ENCODE results near the gene PGAP6.
"Not testable (repeated sequence)": the region's sequence is repeated elsewhere in the genome, so short reads cannot be mapped to it uniquely, and the experiment has no call there.

PGAP6 gene

GRCh38 chr16:351804-352520 is 29.8 kb downstream of the PGAP6 start:
- DNase-seq (ENCODE audit: low spot score) = no peak

DNA sequence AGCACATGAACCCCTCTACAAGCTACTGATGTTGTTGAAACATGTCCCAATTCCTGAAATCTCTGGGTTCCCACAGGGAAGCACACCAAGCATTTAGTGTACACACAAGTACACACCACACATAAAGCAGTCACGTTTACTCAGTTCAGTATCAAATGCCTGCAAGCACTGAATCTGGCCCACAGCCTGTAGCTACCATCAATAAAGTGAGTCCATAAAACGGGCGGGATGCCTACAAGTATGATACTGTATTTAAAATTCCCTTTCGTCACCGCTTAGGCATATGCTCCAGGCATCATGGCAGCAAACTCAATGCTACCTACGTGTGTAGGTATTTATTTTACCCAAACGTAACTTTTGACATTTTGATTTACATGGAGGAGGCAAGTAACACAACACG is 31.6 kb downstream of the PGAP6 start:
- DNase-seq (ENCODE audit: low spot score) = no peak

DNA sequence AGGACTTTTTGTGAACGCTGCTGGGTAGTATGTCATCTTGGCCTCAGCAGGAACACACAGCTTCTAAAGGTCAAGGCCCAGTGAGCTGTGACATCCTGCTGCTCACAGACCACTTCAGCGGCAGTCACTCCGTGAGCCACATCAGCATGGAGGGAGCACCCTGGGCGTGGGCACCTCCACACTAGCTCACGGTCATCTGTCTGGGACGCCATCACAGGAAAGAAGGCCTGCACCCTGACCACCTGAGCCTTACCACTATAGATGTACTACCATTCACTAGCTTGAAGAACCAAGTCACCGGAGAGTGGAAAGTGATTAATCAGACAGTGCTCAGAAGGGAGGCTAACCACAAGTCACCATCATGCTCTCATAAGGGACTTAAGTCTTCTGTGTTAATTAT is 32.6 kb downstream of the PGAP6 start:
- no peak for DNase-seq (ENCODE audit: low spot score)

DNA sequence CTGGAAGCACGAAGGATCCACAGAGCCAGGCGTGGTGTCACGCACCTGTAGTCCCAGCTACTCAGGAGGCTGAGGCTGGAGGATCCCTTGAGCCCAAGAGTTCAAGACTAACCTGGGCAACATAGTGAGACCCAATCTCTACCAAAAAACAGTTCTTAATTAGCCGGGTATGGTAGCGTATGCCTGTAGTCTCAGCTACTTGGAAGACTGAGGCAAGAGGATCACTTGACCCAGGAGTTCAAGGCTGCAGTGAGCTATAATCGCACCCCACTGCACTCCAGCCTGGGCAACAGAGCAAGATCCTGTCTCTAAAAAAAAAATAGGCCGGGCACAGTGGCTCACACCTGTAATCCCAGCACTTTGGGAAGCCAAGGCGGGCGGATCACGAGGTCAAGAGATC is 33.3 kb downstream of the PGAP6 start:
- DNase-seq (ENCODE audit: low spot score) = not testable (repeated sequence)

DNA sequence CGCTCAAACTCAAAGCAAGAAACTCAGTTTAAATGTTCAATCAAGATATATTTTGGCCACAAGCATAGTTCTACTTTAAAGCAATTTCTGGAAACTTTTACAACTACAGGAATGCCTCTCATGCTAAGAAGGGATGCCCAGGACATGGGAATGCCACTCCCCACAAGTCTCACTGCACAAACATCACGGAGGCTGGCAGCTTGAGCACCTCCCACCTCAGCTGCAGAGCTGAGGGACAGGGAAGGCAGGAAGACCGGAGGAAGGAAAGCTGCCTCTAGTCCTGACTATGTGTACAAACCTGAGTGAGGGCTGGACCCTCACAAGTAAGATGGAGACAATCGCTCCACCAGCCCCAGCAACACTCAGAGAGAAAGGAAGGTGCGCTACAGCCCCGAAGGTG is 34.6 kb downstream of the PGAP6 start:
- no peak for DNase-seq (ENCODE audit: low spot score)

- DNase-seq (ENCODE audit: low spot score) = no peak
Measured at GRCh38 chr16:346587-346986, 35.2 kb downstream of the PGAP6 start.

- no peak for DNase-seq (ENCODE audit: low spot score)
Measured at GRCh38 chr16:345772-346171, 36.0 kb downstream of the PGAP6 start.

DNA sequence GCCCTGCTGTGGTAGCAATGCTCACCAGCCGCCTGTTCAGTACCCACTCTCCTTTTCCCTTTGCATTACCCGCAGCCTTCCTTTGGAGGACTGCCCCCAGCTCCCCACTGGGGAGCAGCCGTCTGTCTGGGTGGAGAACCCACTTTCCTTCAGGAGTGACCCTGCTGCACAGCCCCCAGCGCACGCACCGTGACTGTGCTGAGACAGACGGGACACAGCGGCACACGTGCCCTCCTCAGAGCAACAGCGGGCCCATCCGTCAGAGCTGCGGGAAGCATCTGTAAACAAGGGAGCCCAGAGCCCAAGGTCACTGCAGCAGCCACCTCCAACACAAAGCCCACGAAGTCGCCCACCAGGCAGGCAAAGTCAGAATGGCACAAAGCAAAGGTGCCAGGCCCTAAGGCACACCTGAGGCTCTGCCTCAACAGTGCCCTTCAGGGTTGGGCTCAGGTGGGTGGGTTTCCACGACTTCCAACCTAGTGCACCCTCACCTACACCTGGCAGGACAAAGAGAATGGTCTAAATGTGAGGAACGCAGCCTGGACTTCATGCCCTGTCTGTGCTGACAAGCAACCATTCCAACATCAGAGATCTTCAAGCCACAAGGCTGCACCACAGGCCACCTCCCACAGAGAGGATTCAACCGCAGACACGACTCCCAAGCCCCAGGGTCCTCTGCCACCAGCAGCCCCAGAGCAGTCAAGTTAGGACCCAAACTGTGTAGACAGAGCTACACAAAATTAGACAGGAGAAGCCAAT is 39.1 kb downstream of the PGAP6 start:
- no peak for DNase-seq (ENCODE audit: low spot score)

GRCh38 chr16:341974-342336 is 39.8 kb downstream of the PGAP6 start:
- not testable (repeated sequence) for DNase-seq (ENCODE audit: low spot score)

- DNase-seq (ENCODE audit: low spot score) = not testable (repeated sequence)
Measured at GRCh38 chr16:341095-341973, 40.4 kb downstream of the PGAP6 start.

- no peak for DNase-seq (ENCODE audit: low spot score)
Measured at GRCh38 chr16:340370-341091, 41.2 kb downstream of the PGAP6 start.

GRCh38 chr16:339680-340079 is 42.1 kb downstream of the PGAP6 start:
- DNase-seq (ENCODE audit: low spot score) = no peak

DNA sequence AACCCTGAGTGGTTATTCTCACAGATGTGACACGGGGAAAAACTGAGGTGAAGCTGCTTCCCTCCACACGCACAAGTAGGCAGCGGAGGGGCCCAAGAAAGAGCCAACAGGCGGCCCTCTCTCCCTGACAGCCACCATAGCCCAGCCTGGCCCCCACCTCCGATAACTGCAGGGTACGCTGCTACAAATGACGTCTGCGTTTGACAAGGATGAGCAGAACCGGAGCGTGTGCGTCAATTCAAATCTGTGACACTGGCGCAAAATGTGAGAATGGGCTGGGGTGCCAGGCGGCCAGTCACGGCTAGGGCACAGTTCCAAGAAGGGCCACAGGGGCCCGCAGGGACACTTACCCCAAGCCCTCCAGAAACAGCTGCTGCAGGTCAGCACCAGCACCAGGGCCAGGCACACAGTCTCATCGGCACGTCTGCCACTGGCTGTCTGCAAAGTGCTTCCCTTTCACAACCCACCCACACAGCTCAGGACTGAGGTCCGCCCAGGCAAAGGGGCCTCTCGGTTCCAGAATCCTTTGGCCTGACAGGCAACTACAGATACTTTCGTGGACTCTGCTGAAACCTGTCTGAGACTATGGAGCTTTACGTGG is 43.7 kb downstream of the PGAP6 start:
- DNase-seq (ENCODE audit: low spot score) = no peak

DNA sequence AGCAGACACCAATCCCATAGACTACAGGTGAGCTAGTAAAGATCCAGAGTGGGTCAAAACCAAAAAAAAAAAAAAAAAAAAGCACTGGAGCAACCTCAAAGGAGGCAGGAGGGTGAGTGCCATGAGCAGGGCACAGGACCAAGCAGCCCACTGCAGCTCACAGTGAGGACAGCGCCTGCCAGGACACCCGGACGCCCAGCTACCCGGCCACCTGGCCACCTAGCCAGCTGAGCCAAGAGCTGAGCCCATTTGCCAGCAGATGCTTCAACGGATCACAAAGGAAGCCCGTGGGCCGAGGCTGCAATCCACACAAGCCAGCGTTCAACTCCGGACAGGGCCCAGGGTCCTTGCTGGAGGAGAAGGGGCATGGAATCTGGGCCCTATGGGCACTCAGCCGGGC is 44.3 kb downstream of the PGAP6 start:
- no peak for DNase-seq (ENCODE audit: low spot score)

DNA sequence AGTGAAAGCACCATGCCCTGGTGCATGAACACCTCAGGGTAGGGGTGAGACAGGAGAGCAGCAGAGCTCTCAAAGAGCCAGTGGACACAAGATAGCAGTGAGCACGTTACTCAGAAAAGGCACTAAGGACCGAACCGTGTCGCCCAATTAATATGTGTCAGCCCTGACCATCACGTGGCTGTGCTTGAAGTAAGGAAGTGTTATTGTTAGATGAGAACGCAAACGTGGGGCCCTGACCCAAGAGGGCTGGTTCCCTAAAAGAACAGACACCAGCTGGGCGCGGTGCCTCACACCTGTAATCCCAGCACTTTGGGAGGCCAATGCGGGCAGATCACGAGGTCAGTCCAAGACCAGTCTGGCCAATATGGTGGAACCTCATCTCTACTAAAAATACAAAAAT is 45.5 kb downstream of the PGAP6 start:
- DNase-seq (ENCODE audit: low spot score) = no peak

- DNase-seq (ENCODE audit: low spot score) = not testable (repeated sequence)
Measured at GRCh38 chr16:334861-335632, 46.7 kb downstream of the PGAP6 start.

GRCh38 chr16:334164-334832 is 47.5 kb downstream of the PGAP6 start:
- DNase-seq (ENCODE audit: low spot score) = not testable (repeated sequence)

- no peak for DNase-seq (ENCODE audit: low spot score)
Measured at GRCh38 chr16:333406-334094, 48.2 kb downstream of the PGAP6 start.

DNA sequence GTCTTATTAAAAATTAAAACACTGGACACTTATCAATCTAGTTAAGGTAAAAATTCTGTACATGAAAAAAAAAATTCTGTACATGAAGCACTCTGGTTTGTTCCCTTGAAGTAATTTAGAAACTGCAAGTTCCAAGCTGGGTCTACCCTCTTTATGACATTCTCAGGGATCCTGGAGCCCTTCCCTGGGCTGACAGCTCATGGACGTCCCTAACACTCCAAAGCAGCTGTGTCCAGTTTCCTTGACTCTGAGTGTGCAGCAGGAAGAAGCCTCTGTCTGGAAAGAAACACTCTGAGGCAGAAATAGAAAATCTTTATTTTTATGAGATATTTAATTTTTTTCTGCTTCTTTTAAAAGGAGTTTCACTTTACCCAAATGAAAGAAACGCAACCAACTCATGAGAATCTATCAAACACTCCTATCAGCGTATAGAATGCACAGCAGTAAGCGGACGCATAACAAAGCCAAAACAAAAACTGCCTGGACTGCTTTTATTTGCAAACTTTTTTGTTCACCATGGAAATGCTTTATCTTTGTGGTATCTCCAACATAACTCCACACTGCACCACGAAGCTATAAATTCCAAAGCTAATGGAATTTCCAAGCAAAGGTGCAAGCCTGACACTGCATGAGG is 50.5 kb downstream of the PGAP6 start:
- DNase-seq (ENCODE audit: low spot score) = not testable (repeated sequence)

Measured in pons (tissue), 1 donor.